ENCODE data around the gene CLCN1.

CLCN1 gene

DNA sequence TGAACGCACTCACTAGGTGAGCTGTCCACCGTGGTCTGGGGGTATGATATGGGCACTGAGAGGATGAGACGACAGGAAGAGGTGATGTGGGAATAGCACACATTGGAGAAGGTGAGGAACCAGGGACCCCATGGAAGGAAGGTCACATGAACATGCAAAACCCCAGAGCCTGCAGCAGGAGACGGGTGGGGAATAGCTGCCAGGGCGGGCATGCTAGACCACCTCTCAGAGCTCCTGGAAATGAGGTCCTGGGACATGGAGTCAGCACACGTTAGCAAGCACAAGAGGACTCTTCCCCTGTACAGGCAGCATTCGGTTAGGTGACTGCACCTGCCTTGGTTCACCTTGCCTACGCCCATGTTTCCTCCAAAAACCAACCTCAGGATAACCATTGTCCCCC is 38.5 kb downstream of the CLCN1 start:
- no peak overlapping the region for H3K4me3 ChIP-seq (ENCODE audit: low read depth in 1 of 2, low read length in 2 of 2)
- TF ChIP-seq, protein P1, sequence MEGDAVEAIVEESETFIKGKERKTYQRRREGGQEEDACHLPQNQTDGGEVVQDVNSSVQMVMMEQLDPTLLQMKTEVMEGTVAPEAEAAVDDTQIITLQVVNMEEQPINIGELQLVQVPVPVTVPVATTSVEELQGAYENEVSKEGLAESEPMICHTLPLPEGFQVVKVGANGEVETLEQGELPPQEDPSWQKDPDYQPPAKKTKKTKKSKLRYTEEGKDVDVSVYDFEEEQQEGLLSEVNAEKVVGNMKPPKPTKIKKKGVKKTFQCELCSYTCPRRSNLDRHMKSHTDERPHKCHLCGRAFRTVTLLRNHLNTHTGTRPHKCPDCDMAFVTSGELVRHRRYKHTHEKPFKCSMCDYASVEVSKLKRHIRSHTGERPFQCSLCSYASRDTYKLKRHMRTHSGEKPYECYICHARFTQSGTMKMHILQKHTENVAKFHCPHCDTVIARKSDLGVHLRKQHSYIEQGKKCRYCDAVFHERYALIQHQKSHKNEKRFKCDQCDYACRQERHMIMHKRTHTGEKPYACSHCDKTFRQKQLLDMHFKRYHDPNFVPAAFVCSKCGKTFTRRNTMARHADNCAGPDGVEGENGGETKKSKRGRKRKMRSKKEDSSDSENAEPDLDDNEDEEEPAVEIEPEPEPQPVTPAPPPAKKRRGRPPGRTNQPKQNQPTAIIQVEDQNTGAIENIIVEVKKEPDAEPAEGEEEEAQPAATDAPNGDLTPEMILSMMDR (IDR thresholded peaks at IDR 0.05; ENCODE audit: borderline replicate concordance, extremely low read depth, low read length, poor library complexity, severe bottlenecking): no peak
- TF ChIP-seq EZH2 (IDR thresholded peaks at IDR 0.05; ENCODE audit: borderline replicate concordance, low read depth, low read length, severe bottlenecking): no peak

DNA sequence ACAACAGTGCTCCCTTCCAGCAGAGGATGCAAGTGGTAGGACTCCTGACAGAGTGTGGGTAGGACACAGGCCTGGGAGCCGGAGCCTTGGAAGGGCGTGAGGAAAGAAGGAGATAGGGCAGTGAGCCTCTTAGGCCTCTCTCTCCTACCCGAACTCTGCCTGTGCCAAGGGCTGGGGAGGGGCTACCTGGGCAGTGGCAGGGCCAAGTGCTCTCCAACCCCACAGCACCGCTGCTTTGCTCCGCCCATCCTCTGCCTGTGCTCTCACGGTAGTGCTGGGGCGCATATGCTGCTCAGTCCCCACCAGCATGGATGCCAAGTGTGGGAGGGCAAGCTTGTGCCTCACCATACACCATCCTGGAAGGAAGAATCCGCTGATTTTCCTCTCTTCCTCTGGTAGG is 39.1 kb downstream of the CLCN1 start:
- H3K4me3 ChIP-seq (ENCODE audit: low read depth in 1 of 2, low read length in 2 of 2): no peak overlapping the region
- H3K79me2 ChIP-seq (ENCODE audit: insufficient read depth, low read length): no peaks in the 10 kb centered on the region
- no peaks in the 10 kb centered on the region; the same call in 1 of the 2 replicates for H4K20me1 ChIP-seq (ENCODE audit: insufficient read depth, low read length)
- DNase-seq: no peak
- H2AFZ ChIP-seq (ENCODE audit: low read depth, low read length): no peak overlapping the region
- no peaks in the 10 kb centered on the region for H3K9me3 ChIP-seq (ENCODE audit: insufficient read depth, low read length, severe bottlenecking)
- H3K4me2 ChIP-seq (ENCODE audit: insufficient read depth, low read length): no peak overlapping the region
- no peaks in the 10 kb centered on the region for H3K36me3 ChIP-seq (ENCODE audit: insufficient read depth, low read length)
- H3K9ac ChIP-seq (ENCODE audit: low read depth, low read length): no peak overlapping the region
- H3K27me3 ChIP-seq (ENCODE audit: insufficient read depth, low read length, poor library complexity): peaks cover 13% of the 10 kb centered on the region
- no peak for ATAC-seq (ENCODE audit: insufficient read depth, low read depth)
- H3K27ac ChIP-seq (ENCODE audit: low read length): no peak overlapping the region
- H3K4me1 ChIP-seq (ENCODE audit: insufficient read depth, low read length): no peaks in the 10 kb centered on the region
- no peak for TF ChIP-seq EZH2 (IDR thresholded peaks at IDR 0.05; ENCODE audit: borderline replicate concordance, low read depth, low read length, severe bottlenecking)
- TF ChIP-seq, protein P1 (IDR thresholded peaks at IDR 0.05; ENCODE audit: borderline replicate concordance, extremely low read depth, low read length, poor library complexity, severe bottlenecking): no peak

More for the DNA sequence above, 38.5 kb downstream of the CLCN1 start:
- no peak overlapping the region for H3K9ac ChIP-seq (ENCODE audit: low read depth, low read length)
- no peaks in the 10 kb centered on the region for H3K9me3 ChIP-seq (ENCODE audit: insufficient read depth, low read length, severe bottlenecking)
- H3K79me2 ChIP-seq (ENCODE audit: insufficient read depth, low read length): no peaks in the 10 kb centered on the region
- H3K4me2 ChIP-seq (ENCODE audit: insufficient read depth, low read length): no peak overlapping the region
- no peaks in the 10 kb centered on the region; the same call in 1 of the 2 replicates for H4K20me1 ChIP-seq (ENCODE audit: insufficient read depth, low read length)
- no peaks in the 10 kb centered on the region for H3K36me3 ChIP-seq (ENCODE audit: insufficient read depth, low read length)
- ATAC-seq (ENCODE audit: insufficient read depth, low read depth) (no peak), DNase-seq (no peak)
- H3K27ac ChIP-seq (ENCODE audit: low read length): no peak overlapping the region
- no peaks in the 10 kb centered on the region for H3K4me1 ChIP-seq (ENCODE audit: insufficient read depth, low read length)
- H2AFZ ChIP-seq (ENCODE audit: low read depth, low read length): no peak overlapping the region
- peaks cover 13% of the 10 kb centered on the region for H3K27me3 ChIP-seq (ENCODE audit: insufficient read depth, low read length, poor library complexity)

DNA sequence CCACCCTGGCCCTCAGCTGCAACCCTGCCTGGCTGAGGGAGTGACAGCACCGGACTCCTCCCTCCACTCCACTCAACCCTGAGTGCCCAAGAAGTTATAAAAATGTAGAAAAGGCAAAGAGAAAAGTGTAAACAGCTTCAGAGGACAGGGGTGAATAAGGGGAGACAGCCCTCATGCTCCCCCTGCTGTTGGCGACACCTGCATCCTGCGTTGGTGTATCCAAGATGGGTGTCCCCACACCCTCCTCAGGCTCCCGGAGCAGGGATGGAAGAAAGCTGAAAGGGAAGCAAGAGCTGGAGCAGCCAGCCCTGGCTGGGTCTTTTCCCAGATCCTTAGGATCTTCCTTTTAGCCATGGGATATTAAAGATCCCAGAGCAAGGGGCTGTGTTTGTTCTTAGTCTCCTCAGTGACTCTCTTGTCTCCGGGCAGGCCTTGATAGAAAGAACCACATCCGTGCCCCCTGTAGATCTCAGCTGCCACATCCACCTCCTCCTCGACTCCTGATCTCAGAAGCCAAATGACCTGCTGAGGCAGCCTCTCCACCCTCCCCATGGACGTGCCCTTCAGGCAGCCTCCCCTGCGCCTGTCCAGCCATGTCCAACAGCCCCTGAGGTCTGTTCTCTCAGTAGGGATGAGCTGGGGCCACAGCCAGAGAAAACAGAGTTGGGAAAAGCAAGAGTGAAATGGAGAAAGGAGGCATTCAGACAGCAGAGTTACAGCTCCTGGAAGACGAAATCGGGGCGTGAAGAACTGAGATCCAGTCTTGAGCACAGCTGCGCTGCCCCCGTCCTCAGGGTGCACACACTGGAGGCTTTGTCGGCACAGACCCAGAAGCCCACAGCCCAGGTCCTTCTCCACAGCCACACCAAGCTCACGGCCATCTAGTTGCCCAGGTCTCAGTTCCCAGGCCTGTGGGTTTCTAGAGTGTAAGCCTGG is 39.8 kb downstream of the CLCN1 start:
- no peak for TF ChIP-seq EZH2 (IDR thresholded peaks at IDR 0.05; ENCODE audit: borderline replicate concordance, low read depth, low read length, severe bottlenecking)
- TF ChIP-seq, protein P1 (IDR thresholded peaks at IDR 0.05; ENCODE audit: borderline replicate concordance, extremely low read depth, low read length, poor library complexity, severe bottlenecking): peak; percentile 36
- Histone ChIP-seq H3K4me2 (ENCODE audit: insufficient read depth, low read length) (no peak overlapping the region), H3K9ac (ENCODE audit: low read depth, low read length) (no peak overlapping the region), H3K79me2 (ENCODE audit: insufficient read depth, low read length) (no peaks in the 10 kb centered on the region), H2AFZ (ENCODE audit: low read depth, low read length) (no peak overlapping the region), H3K27me3 (ENCODE audit: insufficient read depth, low read length, poor library complexity) (peaks cover 20% of the 10 kb centered on the region), H3K4me3 (ENCODE audit: low read depth in 1 of 2, low read length in 2 of 2) (no peak overlapping the region), H3K27ac (ENCODE audit: low read length) (no peak overlapping the region), H4K20me1 (ENCODE audit: insufficient read depth, low read length) (no peaks in the 10 kb centered on the region; the same call in 1 of the 2 replicates), H3K36me3 (ENCODE audit: insufficient read depth, low read length) (no peaks in the 10 kb centered on the region), H3K4me1 (ENCODE audit: insufficient read depth, low read length) (no peaks in the 10 kb centered on the region), H3K9me3 (ENCODE audit: insufficient read depth, low read length, severe bottlenecking) (no peaks in the 10 kb centered on the region)
- DNase-seq: no peak
- peak; percentile 29; the same call in 1 of the 3 replicates for ATAC-seq (ENCODE audit: insufficient read depth, low read depth)
